Stimulated activated CD4-positive, alpha-beta T cell treated with anti-CD3 and anti-CD28 coated beads, Interleukin-4, amount 100 ng/mL, for 24 hours (primary cell): ENCODE data around the gene MRC2.
A peak's percentile ranks its signal among the peaks of the same experiment; 100 is the strongest.

Experiments used
- DNase-seq: peaks from one replicate; pipeline ENCODE4 v3.0.0-alpha.2; 2020

MRC2 gene

GRCh38 chr17:62703776-62704380 lies 76.4 kb downstream of the MRC2 start:
- DNase-seq: peak; percentile 69

DNA sequence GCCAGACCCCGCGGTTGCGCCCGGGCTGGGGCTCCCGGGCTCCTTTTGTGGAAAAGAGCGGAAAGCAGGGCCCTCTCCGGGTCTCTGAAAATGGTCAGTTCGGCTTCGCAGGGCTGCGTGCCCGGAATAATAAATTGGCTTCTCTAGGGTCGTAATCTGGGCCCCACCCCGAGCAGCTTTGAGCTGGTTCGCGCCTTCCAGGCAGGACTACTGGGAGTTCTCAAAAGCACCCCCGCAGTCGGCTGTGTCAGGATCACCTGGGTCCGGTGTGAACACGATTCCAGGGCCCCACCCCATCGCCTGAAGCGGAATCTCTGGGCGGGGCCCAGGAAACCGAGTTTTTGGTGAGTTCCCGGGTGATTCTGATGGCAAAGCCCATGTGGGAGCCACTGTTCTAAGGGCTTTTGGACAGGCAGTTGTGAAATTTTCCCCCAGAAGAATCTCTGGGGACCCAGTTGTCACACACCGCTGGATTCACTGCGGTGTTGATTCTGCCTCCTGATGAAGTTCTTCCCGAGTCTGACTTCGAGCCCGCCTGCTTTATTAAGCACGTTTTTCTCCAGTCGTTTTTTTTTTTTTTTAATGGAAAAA lies 77.0 kb downstream of the MRC2 start:
- no peak for DNase-seq

DNA sequence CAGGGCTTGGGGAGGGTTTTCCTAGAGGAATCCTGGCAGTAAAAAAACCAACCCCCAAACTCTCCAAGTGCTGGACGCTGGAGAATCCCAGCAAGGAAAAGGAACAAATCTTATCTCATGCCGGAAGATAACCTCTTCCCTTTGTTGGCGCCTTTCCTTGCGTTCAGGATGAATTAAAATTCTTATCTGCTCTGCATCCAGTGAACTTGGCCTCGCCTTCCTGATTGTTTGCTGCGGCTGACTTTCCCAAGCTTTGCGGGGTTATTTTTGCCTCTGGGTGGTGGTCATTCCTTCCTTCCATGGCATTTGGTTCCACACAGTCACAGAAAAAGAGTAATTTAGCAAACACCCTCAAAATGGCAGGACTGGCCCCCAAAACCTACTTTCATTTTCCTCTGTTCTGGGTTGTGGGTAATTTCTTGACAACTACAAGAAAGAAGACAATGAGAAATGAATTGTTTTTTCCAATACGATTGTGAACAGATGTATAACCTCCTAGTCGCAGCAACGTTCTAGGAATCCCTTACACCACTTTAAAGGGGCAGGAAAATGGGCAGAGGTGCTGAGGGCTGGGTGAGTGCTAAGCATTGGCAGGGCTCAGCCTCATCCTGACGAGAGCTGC lies 77.8 kb downstream of the MRC2 start:
- no peak for DNase-seq

DNA sequence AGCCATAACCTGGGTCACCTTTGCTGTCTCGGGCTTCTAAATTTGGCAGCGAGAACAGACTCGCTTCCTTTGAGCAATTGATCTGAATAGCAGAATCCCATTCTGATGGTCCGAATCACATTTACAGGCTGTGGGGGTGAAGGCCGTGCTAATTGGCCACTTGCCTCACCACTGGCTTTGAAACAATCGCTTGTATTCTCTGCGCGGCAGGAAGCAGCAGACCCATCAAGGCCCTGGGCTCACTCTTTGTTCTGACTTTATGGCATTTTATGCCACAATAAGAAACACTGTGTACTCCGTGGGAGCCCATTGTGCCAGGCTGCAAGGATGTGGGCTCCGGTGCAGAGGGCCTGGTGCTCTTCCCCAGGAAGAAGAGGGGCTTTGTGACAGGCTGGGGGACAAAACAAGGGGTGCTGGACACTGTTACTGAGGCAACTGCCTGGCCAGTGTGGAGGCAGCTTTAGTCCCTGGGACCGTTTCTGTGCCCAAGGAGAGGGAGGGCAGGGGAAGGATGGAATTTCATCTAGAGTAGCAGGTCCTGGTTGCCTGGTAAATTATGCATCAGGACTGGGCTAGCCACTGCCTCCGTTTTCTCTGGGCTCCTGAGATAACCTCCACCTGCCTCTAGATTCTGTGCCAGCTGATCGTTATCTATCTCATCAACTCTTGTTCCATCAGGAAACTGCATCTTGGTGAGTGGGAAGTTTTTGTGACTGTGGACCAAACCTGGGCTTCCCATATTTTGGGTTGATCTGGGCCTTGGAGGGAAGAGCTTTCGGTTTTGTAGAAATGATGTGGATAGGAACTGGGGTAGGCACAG lies 78.5 kb downstream of the MRC2 start:
- DNase-seq: no peak

DNA sequence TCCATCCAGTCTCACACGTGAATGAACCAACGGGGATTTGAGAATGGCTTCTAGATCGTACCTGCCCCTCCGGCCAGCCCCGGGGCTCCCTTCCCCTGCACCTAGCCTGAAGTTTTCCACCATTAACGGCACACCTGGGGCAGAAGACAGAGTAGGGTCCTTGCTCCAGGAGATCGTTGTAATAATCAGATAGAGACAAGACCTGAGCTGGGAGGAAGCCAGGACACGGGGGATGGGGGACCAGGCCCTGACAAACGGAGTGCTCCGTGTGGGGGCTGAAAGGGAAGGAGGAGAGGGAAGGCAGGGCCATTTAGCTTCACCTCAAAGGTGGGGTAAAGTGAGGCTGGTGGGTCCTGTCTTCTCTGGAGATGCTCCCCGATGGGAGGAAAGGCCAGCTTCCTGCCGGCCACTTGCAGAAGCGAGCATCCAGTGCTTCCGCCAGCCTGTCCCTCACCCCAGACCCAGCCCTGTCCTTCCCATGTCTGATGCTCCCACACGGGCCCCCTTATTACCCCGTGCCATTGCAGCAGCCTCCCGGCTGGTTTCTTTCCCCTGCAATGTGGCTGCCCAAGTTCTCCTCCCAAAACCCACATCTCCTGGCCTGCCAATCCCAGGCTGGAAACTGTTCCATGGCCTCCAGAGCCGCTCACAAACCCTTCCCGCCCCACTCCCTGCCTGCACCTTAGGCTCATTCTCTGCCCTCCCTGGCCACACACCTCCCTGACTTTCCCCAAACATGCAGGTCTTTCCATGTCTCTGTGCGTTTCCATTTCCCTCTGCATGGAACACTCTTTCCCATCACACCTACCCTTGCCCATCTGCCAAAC lies 79.3 kb downstream of the MRC2 start:
- DNase-seq: no peak

- DNase-seq: no peak
Observed at GRCh38 chr17:62707425-62707739, 79.9 kb downstream of the MRC2 start.

GRCh38 chr17:62708587-62708986 lies 81.1 kb downstream of the MRC2 start:
- no peak for DNase-seq

- DNase-seq: no peak
Observed at GRCh38 chr17:62712171-62712581, 84.7 kb downstream of the MRC2 start.

GRCh38 chr17:62713086-62713881 lies 85.8 kb downstream of the MRC2 start:
- DNase-seq: no peak

GRCh38 chr17:62714016-62714777 lies 86.7 kb downstream of the MRC2 start:
- no peak for DNase-seq

- DNase-seq: no peak
Observed at GRCh38 chr17:62715882-62716390, 88.5 kb downstream of the MRC2 start.

DNA sequence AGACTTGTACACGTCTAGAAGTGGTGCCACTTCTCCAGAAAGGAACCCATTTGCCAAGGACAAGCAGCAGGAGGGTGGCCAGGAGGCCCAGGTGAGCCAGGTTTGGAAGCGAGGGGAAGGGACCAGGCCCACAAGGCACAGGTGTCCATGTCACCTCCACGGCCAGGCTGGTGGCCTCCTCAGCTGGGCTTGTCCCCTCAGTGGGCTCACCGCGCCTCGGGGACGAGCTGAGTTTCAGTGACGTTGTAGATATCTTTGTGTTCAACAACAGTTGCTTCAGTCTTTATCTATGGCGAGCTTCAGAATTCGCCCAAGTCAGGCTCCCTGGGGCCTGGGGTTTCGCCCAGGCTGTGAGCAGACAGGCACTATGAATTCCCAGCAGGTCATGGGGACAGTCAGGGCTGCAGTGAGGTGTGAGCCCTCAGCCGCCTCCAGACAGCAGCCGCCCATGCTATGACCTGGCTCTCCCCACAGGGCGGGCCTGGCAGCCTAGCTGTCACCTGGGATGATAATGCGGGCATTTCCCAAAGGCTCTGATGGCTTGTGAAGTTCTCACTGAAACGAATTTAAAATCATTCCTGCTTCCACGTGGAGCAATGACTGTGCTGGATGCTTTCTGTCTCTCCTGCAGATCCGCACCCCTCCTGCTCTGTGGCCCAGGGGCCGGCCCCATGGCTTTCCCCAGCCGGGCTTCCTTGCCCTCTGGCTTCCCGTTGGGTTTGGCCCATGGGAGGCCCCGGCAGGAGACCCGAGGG lies 89.5 kb downstream of the MRC2 start:
- no peak for DNase-seq

DNA sequence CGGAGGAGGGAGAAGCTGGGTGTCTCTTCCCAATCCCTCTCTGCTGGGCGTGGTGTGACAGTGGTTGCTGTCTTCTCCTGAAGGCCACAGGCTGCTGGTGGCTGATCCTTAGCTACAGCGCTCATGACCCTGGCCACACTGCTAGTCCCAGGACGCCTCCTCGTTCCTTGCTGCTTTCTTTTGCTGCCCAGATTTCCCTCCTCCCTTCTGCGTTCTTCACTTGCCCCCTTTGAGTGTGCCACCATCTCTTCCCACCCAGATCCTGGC lies 90.1 kb downstream of the MRC2 start:
- DNase-seq: no peak

- DNase-seq: no peak
Observed at GRCh38 chr17:62717889-62718288, 90.4 kb downstream of the MRC2 start.

DNA sequence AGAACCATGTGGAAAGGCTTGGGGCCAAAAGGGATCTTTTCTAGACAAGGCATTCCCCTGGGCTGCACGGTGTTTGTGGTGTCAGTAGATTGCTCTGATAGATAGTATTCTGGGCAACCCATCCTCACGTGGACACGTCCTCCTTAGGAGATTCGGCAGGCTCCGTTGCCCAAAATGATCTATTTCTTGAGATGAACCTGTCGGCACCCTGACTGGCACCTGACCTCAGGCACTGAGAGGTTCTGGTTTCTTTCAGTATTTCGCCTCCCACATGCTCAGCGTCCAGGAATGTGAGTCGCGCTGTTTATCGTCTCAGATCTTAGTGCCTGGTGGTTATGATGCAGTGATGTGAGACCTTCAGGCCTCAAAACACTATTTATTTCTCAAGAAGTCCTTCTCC lies 91.0 kb downstream of the MRC2 start:
- peak; percentile 28 for DNase-seq

DNA sequence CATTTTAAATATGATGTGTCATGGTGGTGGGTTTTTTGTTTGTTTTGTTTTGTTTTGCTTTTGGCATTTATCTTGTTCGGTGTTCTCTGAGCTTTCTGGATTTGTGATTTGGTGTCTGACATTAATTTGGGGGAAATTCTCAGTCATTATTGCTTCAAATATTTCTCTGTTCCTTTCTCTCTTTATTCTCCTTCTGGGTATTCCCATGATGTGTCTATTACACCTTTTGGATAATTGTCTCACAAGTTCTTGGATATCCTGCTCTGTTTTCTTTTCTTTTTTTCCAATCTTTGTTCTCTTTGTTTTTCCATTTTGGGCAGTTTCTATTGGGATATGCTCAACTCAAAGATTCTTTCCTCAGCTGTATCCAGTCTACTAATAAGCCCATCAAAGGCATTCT lies 92.1 kb downstream of the MRC2 start:
- no peak for DNase-seq

DNA sequence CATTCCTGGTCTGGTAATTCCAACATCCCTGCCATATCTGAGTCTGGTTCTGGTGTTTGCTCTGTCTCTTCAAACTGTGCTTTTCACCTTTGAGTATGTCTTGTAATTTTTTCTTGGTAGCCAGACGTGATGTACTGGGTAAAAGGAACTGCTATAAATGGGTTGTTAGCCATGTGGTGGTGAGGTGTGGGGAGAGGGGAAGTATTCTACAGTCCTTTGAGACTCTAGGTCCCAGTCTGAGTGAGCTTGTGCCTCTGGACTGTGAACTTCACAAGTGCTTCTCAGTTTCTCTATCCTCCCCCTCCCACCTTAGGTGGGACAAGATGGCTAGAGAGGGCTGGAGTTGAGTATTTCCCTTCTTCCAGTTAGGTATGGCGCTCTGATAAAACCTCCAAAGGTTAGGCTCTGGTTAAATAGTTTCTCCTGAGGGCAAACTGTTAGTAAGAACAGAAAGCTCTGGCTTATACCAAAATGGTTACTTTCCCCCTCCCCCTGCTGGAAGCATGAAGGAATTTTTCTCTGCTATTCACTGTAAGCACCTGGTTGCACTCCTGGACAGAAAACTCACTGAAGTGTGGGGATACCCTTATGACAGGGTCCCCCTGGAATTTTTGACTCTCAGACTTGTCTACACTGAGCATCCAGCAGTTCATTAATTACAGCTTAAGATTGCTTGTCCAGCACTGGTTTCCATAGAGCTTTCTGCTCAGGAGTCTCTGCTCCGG lies 92.8 kb downstream of the MRC2 start:
- no peak for DNase-seq

- DNase-seq: no peak
Observed at GRCh38 chr17:62722625-62723024, 95.2 kb downstream of the MRC2 start.

DNA sequence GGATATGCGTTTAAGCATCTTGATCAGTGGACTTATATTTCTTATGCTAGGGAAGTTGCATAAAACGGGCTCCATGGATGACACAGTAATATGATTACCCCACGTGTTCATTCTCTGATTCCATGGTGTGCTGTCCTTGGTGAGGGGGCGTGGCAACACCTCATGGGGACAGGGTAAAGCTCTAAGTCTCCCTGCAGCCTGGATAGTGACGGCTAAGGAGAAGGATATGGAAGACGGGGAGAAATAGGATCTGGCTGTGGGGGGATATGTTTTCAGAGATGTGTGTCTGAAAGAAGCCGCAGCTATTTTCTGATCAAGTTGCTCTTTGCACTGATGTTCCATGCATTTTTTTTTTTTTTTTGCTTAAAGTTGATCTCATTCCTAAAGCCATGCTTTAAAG lies 96.4 kb downstream of the MRC2 start:
- DNase-seq: no peak
